GM23338 (cell line): Measurements from ENCODE around the gene ATP23. TPM values are rescaled to one million over a fixed set of nuclear protein-coding genes. Genes with fewer than 3 reads are reported as not detected.

Experiments used
- NANOG ChIP-seq: IDR thresholded peaks from 2 replicates; pipeline ENCODE4 v1.6.1; 2016; ENCODE audit warnings: antibody characterized with exemption, borderline replicate concordance
- ZNF114 ChIP-seq: fragments of 250-450 bp; sonication (Bioruptor Pico); IDR thresholded peaks from 2 replicates; pipeline ENCODE4 v1.5.0; 2020; ENCODE audit warnings: mild to moderate bottlenecking, moderate library complexity
- ZNF331 ChIP-seq: fragments of 250-450 bp; sonication (Bioruptor Pico); IDR thresholded peaks from 2 replicates; pipeline ENCODE4 v1.5.0; 2020; ENCODE audit warnings: low read depth, mild to moderate bottlenecking, moderate library complexity
- polyA plus RNA-seq: library from polyadenylated mRNA; unstranded; fragments of >200 nt; fragmentation: Nextera tagmentation; extraction: Ambion mirVana; gene quantifications from 2 replicates; pipeline ENCODE4 v1.2.1, GENCODE V29; 2016
- total RNA-seq: library from RNA; depleted of rRNA; stranded (reverse); fragments of >200 nt; shearing (Covaris generic); gene quantifications from 2 replicates; pipeline ENCODE4 v1.2.3, GENCODE V29; 2014
- TF ChIP-seq, protein P1 (sequence below): fragments of 250-450 bp; sonication (Bioruptor Pico); IDR thresholded peaks from 2 replicates; pipeline ENCODE4 v1.5.0; 2020; ENCODE audit warnings: mild to moderate bottlenecking, moderate library complexity
- TF ChIP-seq, protein P2 (sequence below): IDR thresholded peaks from 2 replicates; pipeline ENCODE4 v1.6.1; 2016; ENCODE audit warnings: antibody characterized with exemption
- TF ChIP-seq, protein P3 (sequence below): IDR thresholded peaks from one replicate; pipeline ENCODE4 v1.6.1; 2018; ENCODE audit warnings: antibody characterized with exemption; ENCODE audit not compliant: unreplicated experiment

ATP23 gene
- total and polyA plus RNA-seq, 2 experiments from 2014 or later = 14.7 to 21.0 TPM

DNA sequence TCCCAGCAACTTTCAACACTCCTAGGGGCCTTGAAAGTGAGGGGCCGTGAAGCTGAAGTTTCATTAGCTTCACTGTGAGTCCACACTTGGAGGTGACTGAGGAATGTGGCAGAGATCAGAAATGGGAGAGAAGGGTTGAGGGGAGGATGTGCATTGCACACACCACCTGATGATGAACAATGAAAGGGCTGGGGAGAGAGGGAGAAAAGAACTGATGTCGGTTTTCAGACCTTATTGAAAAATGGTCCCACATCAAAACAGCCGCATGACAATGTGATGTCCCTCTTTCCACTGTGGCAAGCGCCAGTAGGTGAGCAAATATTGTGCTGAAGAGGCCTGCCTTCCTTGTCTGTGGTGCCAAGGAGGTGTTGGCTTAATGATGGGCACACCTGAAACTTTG lies 32.3 kb upstream of the ATP23 start (continued):
- TF ChIP-seq, protein P1, sequence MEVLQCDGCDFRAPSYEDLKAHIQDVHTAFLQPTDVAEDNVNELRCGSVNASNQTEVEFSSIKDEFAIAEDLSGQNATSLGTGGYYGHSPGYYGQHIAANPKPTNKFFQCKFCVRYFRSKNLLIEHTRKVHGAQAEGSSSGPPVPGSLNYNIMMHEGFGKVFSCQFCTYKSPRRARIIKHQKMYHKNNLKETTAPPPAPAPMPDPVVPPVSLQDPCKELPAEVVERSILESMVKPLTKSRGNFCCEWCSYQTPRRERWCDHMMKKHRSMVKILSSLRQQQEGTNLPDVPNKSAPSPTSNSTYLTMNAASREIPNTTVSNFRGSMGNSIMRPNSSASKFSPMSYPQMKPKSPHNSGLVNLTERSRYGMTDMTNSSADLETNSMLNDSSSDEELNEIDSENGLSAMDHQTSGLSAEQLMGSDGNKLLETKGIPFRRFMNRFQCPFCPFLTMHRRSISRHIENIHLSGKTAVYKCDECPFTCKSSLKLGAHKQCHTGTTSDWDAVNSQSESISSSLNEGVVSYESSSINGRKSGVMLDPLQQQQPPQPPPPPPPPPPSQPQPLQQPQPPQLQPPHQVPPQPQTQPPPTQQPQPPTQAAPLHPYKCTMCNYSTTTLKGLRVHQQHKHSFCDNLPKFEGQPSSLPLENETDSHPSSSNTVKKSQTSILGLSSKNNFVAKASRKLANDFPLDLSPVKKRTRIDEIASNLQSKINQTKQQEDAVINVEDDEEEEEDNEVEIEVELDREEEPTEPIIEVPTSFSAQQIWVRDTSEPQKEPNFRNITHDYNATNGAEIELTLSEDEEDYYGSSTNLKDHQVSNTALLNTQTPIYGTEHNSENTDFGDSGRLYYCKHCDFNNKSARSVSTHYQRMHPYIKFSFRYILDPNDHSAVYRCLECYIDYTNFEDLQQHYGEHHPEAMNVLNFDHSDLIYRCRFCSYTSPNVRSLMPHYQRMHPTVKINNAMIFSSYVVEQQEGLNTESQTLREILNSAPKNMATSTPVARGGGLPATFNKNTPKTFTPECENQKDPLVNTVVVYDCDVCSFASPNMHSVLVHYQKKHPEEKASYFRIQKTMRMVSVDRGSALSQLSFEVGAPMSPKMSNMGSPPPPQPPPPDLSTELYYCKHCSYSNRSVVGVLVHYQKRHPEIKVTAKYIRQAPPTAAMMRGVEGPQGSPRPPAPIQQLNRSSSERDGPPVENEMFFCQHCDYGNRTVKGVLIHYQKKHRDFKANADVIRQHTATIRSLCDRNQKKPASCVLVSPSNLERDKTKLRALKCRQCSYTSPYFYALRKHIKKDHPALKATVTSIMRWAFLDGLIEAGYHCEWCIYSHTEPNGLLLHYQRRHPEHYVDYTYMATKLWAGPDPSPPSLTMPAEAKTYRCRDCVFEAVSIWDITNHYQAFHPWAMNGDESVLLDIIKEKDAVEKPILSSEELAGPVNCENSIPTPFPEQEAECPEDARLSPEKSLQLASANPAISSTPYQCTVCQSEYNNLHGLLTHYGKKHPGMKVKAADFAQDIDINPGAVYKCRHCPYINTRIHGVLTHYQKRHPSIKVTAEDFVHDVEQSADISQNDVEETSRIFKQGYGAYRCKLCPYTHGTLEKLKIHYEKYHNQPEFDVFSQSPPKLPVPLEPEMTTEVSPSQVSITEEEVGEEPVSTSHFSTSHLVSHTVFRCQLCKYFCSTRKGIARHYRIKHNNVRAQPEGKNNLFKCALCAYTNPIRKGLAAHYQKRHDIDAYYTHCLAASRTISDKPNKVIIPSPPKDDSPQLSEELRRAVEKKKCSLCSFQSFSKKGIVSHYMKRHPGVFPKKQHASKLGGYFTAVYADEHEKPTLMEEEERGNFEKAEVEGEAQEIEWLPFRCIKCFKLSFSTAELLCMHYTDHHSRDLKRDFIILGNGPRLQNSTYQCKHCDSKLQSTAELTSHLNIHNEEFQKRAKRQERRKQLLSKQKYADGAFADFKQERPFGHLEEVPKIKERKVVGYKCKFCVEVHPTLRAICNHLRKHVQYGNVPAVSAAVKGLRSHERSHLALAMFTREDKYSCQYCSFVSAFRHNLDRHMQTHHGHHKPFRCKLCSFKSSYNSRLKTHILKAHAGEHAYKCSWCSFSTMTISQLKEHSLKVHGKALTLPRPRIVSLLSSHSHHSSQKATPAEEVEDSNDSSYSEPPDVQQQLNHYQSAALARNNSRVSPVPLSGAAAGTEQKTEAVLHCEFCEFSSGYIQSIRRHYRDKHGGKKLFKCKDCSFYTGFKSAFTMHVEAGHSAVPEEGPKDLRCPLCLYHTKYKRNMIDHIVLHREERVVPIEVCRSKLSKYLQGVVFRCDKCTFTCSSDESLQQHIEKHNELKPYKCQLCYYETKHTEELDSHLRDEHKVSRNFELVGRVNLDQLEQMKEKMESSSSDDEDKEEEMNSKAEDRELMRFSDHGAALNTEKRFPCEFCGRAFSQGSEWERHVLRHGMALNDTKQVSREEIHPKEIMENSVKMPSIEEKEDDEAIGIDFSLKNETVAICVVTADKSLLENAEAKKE = no peak
- TF ChIP-seq NANOG = no peak
- TF ChIP-seq ZNF331 (CRISPR knock-in tag) = no peak
- no peak for TF ChIP-seq ZNF114 (CRISPR knock-in tag)
- TF ChIP-seq, protein P2, sequence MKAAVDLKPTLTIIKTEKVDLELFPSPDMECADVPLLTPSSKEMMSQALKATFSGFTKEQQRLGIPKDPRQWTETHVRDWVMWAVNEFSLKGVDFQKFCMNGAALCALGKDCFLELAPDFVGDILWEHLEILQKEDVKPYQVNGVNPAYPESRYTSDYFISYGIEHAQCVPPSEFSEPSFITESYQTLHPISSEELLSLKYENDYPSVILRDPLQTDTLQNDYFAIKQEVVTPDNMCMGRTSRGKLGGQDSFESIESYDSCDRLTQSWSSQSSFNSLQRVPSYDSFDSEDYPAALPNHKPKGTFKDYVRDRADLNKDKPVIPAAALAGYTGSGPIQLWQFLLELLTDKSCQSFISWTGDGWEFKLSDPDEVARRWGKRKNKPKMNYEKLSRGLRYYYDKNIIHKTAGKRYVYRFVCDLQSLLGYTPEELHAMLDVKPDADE = no peak
- TF ChIP-seq, protein P3, sequence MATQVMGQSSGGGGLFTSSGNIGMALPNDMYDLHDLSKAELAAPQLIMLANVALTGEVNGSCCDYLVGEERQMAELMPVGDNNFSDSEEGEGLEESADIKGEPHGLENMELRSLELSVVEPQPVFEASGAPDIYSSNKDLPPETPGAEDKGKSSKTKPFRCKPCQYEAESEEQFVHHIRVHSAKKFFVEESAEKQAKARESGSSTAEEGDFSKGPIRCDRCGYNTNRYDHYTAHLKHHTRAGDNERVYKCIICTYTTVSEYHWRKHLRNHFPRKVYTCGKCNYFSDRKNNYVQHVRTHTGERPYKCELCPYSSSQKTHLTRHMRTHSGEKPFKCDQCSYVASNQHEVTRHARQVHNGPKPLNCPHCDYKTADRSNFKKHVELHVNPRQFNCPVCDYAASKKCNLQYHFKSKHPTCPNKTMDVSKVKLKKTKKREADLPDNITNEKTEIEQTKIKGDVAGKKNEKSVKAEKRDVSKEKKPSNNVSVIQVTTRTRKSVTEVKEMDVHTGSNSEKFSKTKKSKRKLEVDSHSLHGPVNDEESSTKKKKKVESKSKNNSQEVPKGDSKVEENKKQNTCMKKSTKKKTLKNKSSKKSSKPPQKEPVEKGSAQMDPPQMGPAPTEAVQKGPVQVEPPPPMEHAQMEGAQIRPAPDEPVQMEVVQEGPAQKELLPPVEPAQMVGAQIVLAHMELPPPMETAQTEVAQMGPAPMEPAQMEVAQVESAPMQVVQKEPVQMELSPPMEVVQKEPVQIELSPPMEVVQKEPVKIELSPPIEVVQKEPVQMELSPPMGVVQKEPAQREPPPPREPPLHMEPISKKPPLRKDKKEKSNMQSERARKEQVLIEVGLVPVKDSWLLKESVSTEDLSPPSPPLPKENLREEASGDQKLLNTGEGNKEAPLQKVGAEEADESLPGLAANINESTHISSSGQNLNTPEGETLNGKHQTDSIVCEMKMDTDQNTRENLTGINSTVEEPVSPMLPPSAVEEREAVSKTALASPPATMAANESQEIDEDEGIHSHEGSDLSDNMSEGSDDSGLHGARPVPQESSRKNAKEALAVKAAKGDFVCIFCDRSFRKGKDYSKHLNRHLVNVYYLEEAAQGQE = no peak
